HUES48 (cell line): Measurements from ENCODE around the gene L3MBTL2.
"Not testable (repeated sequence)": the region's sequence is repeated elsewhere in the genome, so short reads cannot be mapped to it uniquely, and the experiment has no call there.

ENCODE experiments used
- H3K27ac ChIP-seq: one replicate; pipeline ENCODE4 v1.7.0; 2013; ENCODE audit warnings: low read depth, low read length, inconsistent platforms
- H3K27me3 ChIP-seq: 2 replicates; pipeline ENCODE4 v1.6.1; 2013; ENCODE audit warnings: mild to moderate bottlenecking, low read length; ENCODE audit not compliant: control insufficient read depth, insufficient read depth
- H3K36me3 ChIP-seq: 2 replicates; pipeline ENCODE4 v1.6.1; 2013; ENCODE audit warnings: low read length; ENCODE audit not compliant: control insufficient read depth, insufficient read depth
- H3K4me1 ChIP-seq: 2 replicates; pipeline ENCODE4 v1.6.1; 2013; ENCODE audit warnings: mild to moderate bottlenecking, low read length; ENCODE audit not compliant: control insufficient read depth, insufficient read depth
- H3K4me3 ChIP-seq: 2 replicates; pipeline ENCODE4 v1.5.1; 2013; ENCODE audit warnings: mild to moderate bottlenecking, low read depth, low read length
- H3K9ac ChIP-seq: 2 replicates; pipeline ENCODE4 v1.6.1; 2013; ENCODE audit warnings: mild to moderate bottlenecking, low read depth, low read length, moderate library complexity
- H3K9me3 ChIP-seq: 2 replicates; pipeline ENCODE4 v1.6.1; 2013; ENCODE audit warnings: low read length; ENCODE audit not compliant: control insufficient read depth, insufficient read depth

The L3MBTL2 gene

DNA sequence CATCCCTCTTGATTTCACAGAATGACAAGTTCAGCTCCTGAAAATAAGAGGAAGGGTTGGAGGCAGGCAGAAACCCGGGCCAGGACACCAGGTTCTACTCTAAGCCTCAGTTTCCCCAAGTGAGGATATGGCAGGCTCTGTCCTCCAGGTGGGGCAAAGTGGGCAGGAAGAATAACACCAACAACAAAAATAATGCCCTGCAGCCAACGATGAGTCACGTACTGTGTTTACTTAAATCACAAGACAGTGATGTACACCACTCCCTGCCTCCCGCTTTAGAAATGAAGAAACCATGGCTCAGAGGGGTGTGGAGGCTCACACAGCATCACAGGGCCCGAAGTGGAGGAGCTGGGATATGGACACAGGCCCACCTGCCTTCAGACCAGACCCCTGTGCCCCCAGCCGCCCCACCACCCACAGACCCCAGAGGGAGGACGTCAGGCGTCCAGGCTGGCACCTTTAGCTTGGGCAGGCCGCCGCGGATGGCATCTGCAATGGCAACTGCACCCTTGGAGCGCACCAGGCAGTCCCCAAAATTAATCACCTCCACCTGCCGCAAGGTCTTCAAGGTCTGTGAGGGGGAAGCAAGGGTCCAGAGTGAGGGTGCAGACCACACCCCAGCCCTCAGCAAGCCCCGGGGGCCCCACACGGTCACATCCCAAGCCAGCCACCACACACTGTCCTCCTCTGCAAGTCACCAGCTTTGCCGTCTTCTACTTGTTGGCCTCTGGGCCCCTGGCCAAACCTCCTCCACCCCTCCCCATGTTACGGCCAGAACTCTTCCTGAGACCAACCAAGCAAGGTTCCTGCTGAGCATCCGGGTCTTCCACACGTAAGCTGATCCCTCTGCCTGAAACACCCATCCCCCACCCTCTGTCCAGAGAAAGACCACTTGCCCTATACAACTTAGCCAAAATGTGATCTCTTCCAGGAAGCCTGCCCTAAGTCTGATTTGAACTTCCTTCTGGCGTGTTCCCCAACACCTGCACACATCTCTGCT lies 51.4 kb downstream of the L3MBTL2 start:
- no peaks in the 10 kb centered on the region for H3K27me3 ChIP-seq
- H3K9ac ChIP-seq, result no peak overlapping the region
- no peaks in the 10 kb centered on the region for H3K4me1 ChIP-seq
- H3K9me3 ChIP-seq, result no peaks in the 10 kb centered on the region
- H3K27ac ChIP-seq, result no peak overlapping the region
- H3K36me3 ChIP-seq, result peaks cover 96% of the 10 kb centered on the region
- no peak overlapping the region for H3K4me3 ChIP-seq

DNA sequence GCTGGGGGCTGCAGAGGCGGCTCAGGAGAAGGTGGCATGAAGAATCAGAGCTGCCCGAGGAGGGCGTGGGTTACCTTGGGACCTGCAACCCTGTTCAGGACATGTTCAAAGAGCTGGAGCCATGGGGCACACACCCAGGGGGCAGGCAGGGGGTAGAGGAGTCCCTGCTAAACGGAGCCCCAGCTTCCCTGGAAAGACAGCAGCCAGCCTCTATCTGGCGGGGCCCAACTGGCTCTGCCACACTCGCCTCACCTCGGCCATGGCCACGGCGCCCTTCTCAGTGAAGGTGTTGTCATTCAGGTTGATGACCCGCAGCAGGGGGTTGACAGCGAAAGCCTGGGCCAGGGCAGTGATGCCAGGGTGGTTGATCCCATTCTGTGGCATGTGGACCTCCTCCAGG lies 52.6 kb downstream of the L3MBTL2 start:
- Histone ChIP-seq H3K9me3 (no peaks in the 10 kb centered on the region), H3K9ac (no peak overlapping the region), H3K27me3 (no peaks in the 10 kb centered on the region), H3K4me1 (no peaks in the 10 kb centered on the region), H3K36me3 (peaks cover 97% of the 10 kb centered on the region), H3K4me3 (no peak overlapping the region), H3K27ac (no peak overlapping the region)

DNA sequence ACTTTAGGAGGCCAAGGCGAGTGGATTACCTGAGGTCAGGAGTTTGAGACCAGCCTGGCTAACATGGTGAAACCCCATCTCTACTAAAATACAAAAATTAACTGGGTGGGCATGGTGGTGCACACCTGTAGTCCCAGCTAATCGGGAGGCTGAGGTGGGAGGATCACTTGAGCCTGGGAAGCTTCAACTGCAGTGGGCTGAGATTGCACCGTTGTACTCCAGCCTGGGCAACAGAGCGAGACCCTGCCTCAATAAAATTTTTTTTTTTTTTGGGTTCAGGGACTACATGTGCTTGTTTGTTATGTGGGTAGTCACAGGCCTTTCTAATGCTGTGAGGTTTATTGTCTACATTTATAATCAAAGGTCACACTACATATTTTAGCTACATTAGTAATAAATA lies 54.6 kb downstream of the L3MBTL2 start:
- not testable (repeated sequence) for H3K4me3 ChIP-seq, H3K27ac ChIP-seq, H3K9me3 ChIP-seq, H3K27me3 ChIP-seq, H3K4me1 ChIP-seq, H3K9ac ChIP-seq
- peaks cover 98% of the 10 kb centered on the region for H3K36me3 ChIP-seq

DNA sequence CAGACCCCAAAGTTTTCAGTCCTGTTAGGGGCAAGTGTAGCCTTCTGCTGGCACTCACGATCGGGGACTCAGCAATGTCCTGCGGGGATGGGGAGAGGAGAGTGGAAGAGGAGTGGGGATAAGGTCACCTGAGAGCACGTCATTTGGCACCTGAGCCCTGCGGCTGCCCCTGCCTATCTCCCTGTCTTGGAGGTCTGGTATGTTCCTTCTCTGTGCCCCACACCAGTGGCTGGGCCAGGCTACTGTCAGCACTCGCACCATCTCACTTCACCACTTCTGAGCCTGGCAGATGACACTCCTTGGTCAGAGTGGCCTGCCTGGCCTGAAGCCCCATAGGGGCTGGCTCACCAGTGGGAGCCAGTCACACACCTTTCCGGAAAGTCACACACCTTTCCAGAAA lies 55.8 kb downstream of the L3MBTL2 start:
- Histone ChIP-seq H3K4me3 (no peak overlapping the region), H3K27me3 (no peaks in the 10 kb centered on the region), H3K27ac (no peak overlapping the region), H3K4me1 (no peaks in the 10 kb centered on the region), H3K9ac (no peak overlapping the region), H3K36me3 (peaks cover 97% of the 10 kb centered on the region), H3K9me3 (no peaks in the 10 kb centered on the region)

DNA sequence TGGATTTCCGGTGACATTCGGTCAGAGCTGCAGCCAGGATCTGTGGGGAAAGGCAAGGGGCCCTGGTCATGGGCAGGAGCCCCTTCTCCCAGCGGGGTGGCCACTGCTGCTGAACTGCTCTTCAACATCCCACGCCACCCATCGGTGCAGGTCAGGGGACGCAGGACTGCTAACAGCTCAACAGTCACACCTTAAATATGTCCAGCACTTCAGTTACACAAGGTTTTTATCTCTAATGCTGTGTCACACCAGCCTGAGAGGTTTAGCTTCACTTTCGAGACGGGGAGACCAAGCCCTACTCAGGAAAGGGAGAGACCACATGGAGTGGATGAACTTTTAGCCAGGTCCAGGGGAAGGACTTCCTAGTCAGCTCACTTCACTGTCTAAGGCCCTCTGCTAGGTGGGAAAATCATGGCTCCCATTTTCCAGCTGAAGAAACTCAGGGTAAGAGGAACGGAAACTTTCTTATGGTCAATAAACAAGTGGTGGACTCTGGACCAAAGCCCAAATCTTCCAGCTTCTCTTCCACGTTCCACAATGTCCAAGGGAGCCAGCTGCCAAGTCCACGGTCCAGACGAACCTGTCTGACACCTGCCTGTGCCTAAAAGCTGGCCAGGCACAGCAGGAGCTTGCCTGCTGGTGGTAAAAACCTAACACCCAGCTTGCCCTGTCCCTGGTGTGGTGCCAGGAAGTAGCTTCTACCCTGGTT lies 56.6 kb downstream of the L3MBTL2 start:
- H3K27me3 ChIP-seq, result no peaks in the 10 kb centered on the region
- no peak overlapping the region for H3K4me3 ChIP-seq
- peaks cover 96% of the 10 kb centered on the region for H3K36me3 ChIP-seq
- no peaks in the 10 kb centered on the region for H3K9me3 ChIP-seq
- no peaks in the 10 kb centered on the region for H3K4me1 ChIP-seq
- H3K27ac ChIP-seq, result no peak overlapping the region
- H3K9ac ChIP-seq, result no peak overlapping the region

DNA sequence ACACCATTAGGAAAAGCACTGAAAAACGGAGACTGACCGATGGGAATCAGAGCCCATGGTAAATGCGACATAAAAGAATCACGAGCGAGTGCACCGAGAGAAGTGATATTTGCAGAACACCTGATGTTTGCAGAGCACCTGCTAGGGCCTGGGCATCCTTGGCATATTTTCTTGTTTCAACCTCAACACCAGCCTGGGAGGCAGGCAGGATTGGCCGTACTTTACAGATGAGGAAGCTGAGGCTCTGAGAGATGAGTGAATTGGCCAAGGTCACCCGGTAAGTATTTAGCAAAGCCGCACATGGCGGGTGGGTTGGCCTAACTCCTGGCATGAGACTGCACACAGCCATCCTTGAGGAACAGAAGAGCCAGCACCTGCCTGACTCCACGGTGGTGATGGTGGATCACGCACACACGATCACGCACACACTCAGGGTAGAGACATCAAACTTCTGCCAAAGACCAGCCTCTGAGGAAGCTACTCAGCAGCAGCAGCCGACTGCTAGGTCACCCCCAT lies 57.2 kb downstream of the L3MBTL2 start:
- no peaks in the 10 kb centered on the region for H3K27me3 ChIP-seq
- peaks cover 94% of the 10 kb centered on the region for H3K36me3 ChIP-seq
- H3K4me1 ChIP-seq, result no peaks in the 10 kb centered on the region
- H3K9me3 ChIP-seq, result no peaks in the 10 kb centered on the region
- H3K27ac ChIP-seq, result no peak overlapping the region
- no peak overlapping the region for H3K4me3 ChIP-seq
- no peak overlapping the region for H3K9ac ChIP-seq

DNA sequence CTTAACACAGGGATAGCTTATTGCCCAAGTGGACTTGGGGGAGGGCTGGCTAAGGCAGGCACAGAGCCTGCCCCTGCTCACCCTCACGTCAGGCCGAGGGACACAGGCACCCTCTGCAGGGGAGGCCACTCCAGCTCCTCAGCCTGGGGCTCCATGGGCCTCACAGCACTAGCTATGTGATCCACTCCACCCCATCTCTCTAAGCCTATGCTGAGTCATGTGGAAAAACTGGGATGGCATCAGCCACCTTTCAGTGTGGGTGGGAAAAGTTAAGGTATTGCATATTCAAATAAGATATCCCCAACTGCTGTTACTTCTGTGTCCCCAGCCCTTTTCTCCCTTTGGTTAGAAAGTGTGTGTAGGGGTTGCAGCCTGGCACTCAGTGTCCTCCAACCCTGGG lies 58.6 kb downstream of the L3MBTL2 start:
- no peaks in the 10 kb centered on the region for H3K27me3 ChIP-seq
- no peaks in the 10 kb centered on the region for H3K9me3 ChIP-seq
- no peak overlapping the region for H3K4me3 ChIP-seq
- H3K9ac ChIP-seq, result no peak overlapping the region
- no peaks in the 10 kb centered on the region for H3K4me1 ChIP-seq
- no peak overlapping the region for H3K27ac ChIP-seq
- peaks cover 94% of the 10 kb centered on the region for H3K36me3 ChIP-seq

DNA sequence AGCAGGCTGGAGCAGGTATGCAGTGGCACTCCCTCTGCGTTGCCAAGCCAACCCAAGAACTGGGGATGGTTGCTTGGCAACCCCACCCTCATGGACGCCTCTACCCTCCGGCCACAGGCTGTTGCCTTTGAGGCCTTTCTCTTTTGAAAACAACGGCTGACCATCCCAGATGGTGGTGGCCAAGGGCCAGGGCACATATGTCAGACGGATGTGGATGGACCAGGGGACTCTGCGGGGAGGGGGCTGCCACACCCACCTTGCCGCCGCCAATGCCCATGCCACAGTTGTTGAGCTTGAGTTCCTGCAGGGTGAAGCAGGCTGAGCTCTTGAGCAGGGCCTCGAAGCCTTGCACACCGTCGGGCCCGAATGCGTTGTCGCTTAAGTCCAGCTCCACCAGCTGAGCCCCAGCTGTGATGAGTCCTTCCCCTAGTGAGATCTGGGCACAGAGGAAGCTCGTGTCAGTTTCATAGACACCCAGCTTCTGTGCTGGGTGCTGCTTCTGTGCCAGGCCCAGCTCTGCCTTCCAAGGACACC lies 59.4 kb downstream of the L3MBTL2 start:
- H3K27me3 ChIP-seq, result no peaks in the 10 kb centered on the region
- H3K4me1 ChIP-seq, result no peaks in the 10 kb centered on the region
- H3K27ac ChIP-seq, result no peak overlapping the region
- peaks cover 94% of the 10 kb centered on the region for H3K36me3 ChIP-seq
- H3K4me3 ChIP-seq, result no peak overlapping the region
- no peaks in the 10 kb centered on the region for H3K9me3 ChIP-seq
- no peak overlapping the region for H3K9ac ChIP-seq

DNA sequence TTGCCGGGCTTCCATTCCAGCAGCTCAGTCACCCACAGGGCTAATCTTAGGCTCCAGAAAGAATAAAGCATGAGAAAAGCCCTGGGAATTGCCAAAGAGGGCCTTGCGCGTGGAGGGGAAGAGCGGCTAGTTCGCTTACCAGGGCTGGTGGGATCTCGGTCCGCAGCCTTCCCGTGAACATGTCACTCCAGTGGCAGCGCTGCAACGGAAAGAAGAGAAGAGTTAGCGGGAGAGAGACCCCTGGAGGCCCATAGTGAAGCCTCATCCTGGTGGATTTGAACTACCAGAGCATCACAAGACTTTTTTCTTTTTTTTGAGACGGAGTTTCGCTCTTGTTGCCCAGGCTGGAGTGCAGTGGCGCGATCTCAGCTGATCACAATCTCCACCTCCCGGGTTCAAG lies 62.8 kb downstream of the L3MBTL2 start:
- no peak overlapping the region for H3K27ac ChIP-seq
- no peak overlapping the region for H3K4me3 ChIP-seq
- H3K27me3 ChIP-seq, result no peaks in the 10 kb centered on the region
- no peaks in the 10 kb centered on the region for H3K9me3 ChIP-seq
- H3K9ac ChIP-seq, result no peak overlapping the region
- H3K4me1 ChIP-seq, result no peaks in the 10 kb centered on the region
- H3K36me3 ChIP-seq, result peaks cover 92% of the 10 kb centered on the region

DNA sequence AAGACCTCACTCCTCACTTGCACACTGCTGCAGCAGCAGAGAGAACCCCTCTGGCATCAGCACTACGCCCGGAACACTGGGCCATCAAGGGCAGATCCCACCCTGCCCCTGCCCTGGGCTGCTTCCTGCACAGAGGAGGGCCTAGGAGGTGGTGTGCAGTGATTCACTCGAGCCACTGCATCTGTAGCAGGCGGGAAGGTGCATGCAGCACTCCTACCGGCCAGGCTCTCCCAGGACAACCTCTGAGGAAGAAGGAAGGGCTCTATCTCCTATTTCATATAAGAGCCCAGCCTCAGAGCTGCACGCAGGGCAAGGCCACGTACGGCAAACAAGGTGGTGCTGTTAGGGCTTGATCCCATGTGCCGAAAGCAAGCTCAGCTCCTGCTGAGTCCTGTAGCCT lies 66.7 kb downstream of the L3MBTL2 start:
- H3K9me3 ChIP-seq, result no peaks in the 10 kb centered on the region
- H3K9ac ChIP-seq, result no peak overlapping the region
- no peak overlapping the region for H3K27ac ChIP-seq
- no peak overlapping the region for H3K4me3 ChIP-seq
- H3K36me3 ChIP-seq, result peaks cover 94% of the 10 kb centered on the region
- no peaks in the 10 kb centered on the region for H3K27me3 ChIP-seq
- H3K4me1 ChIP-seq, result no peaks in the 10 kb centered on the region

DNA sequence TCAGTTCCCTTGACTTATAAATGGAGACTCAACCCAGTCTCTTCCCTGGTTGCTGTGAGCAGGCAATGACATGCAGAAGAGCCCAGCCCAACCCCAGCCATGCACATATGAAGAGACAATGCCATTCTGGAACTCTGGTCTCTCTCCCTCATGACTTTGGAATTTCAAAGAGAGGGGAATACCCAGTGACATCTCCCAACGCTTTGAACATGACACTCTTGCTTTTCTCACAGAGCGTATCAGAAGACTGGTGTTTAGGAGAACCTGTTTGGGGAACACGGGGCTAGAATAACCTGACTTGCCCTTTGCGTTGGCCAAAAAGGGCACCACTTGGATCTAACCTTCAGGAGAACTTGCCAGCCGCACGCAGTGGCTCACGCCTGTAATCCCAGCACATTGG lies 68.0 kb downstream of the L3MBTL2 start:
- Histone ChIP-seq H3K27me3 (no peaks in the 10 kb centered on the region), H3K4me3 (no peak overlapping the region), H3K4me1 (no peaks in the 10 kb centered on the region), H3K36me3 (peaks cover 91% of the 10 kb centered on the region), H3K27ac (no peak overlapping the region), H3K9ac (no peak overlapping the region), H3K9me3 (no peaks in the 10 kb centered on the region)
